Measurements from ENCODE around the gene PRR12. TPM values are rescaled to one million over a fixed set of nuclear protein-coding genes. Genes with fewer than 3 reads are reported as not detected.

PRR12 gene
- total and polyA plus RNA-seq, 2 donors from 2014 or later: 4.9 to 27.4 TPM

GRCh38 chr19:49629659-49630058 is 38.7 kb downstream of the PRR12 start:
- TF ChIP-seq CTCF (IDR thresholded peaks at IDR 0.05; ENCODE audit: borderline replicate concordance, extremely low read depth, insufficient read depth): no peak
- Histone ChIP-seq H3K4me1 (ENCODE audit: control insufficient read depth in 2 of 3, insufficient read depth in 2 of 3, low read depth in 1 of 3, low read length in 3 of 3) (peaks cover 0 to 4% (median 4%) of the 10 kb centered on the region in 3 donors), H3K9me3 (ENCODE audit: control insufficient read depth in 2 of 3, insufficient read depth in 1 of 3, low read length in 3 of 3) (no peaks in the 10 kb centered on the region), H3K27ac (ENCODE audit: low read depth in 2 of 2, low read length in 2 of 2) (no peak overlapping the region), H3K9ac (ENCODE audit: low read length in 3 of 3) (no peak overlapping the region), H3K36me3 (ENCODE audit: control insufficient read depth in 2 of 3, insufficient read depth in 3 of 3, low read length in 3 of 3) (peaks cover 0 to 3% (median 0%) of the 10 kb centered on the region in 3 donors), H3K4me3 (ENCODE audit: low read length in 3 of 3) (no peak overlapping the region), H3K27me3 (ENCODE audit: control insufficient read depth, insufficient read depth, low read length) (no peaks in the 10 kb centered on the region)
- intact Hi-C loops (cut with DNase I): no loop called here
- no peak for FAIRE-seq
- DNase-seq: no peak

GRCh38 chr19:49631014-49631588 is 40.1 kb downstream of the PRR12 start:
- intact Hi-C loops (cut with DNase I): no loop called here
- FAIRE-seq (no peak), DNase-seq (no peak)
- Histone ChIP-seq H3K36me3 (ENCODE audit: control insufficient read depth in 2 of 3, insufficient read depth in 3 of 3, low read length in 3 of 3) (peaks cover 0 to 3% (median 0%) of the 10 kb centered on the region in 3 donors), H3K9me3 (ENCODE audit: control insufficient read depth in 2 of 3, insufficient read depth in 1 of 3, low read length in 3 of 3) (no peaks in the 10 kb centered on the region), H3K27ac (ENCODE audit: low read depth in 2 of 2, low read length in 2 of 2) (no peak overlapping the region), H3K4me3 (ENCODE audit: low read length in 3 of 3) (no peak overlapping the region), H3K27me3 (ENCODE audit: control insufficient read depth, insufficient read depth, low read length) (no peaks in the 10 kb centered on the region), H3K9ac (ENCODE audit: low read length in 3 of 3) (no peak overlapping the region), H3K4me1 (ENCODE audit: control insufficient read depth in 2 of 3, insufficient read depth in 2 of 3, low read depth in 1 of 3, low read length in 3 of 3) (peaks cover 0 to 10% (median 4%) of the 10 kb centered on the region in 3 donors)
- TF ChIP-seq CTCF (IDR thresholded peaks at IDR 0.05; ENCODE audit: borderline replicate concordance, extremely low read depth, insufficient read depth): no peak

- peaks cover 0 to 12% (median 4%) of the 10 kb centered on the region in 3 donors for H3K4me1 ChIP-seq (ENCODE audit: control insufficient read depth in 2 of 3, insufficient read depth in 2 of 3, low read depth in 1 of 3, low read length in 3 of 3)
- intact Hi-C loops (cut with DNase I): no loop called here
- no peak overlapping the region for H3K27ac ChIP-seq (ENCODE audit: low read depth in 2 of 2, low read length in 2 of 2)
- no peak for TF ChIP-seq CTCF (IDR thresholded peaks at IDR 0.05; ENCODE audit: borderline replicate concordance, extremely low read depth, insufficient read depth)
- FAIRE-seq (no peak), DNase-seq (no peak)
- H3K36me3 ChIP-seq (ENCODE audit: control insufficient read depth in 2 of 3, insufficient read depth in 3 of 3, low read length in 3 of 3): peaks cover 0 to 3% (median 0%) of the 10 kb centered on the region in 3 donors
- H3K27me3 ChIP-seq (ENCODE audit: control insufficient read depth, insufficient read depth, low read length): no peaks in the 10 kb centered on the region
- H3K9ac ChIP-seq (ENCODE audit: low read length in 3 of 3): no peak overlapping the region
- no peak overlapping the region for H3K4me3 ChIP-seq (ENCODE audit: low read length in 3 of 3)
- H3K9me3 ChIP-seq (ENCODE audit: control insufficient read depth in 2 of 3, insufficient read depth in 1 of 3, low read length in 3 of 3): no peaks in the 10 kb centered on the region
These were observed 40.7 kb downstream of the PRR12 start for GRCh38 chr19:49631610-49632192.
